Chondrocyte (in vitro differentiated cells): ENCODE data around the gene ADI1. TPM values are rescaled to one million over a fixed set of nuclear protein-coding genes. Genes with fewer than 3 reads are reported as not detected.
"Not testable (repeated sequence)": the region's sequence is repeated elsewhere in the genome, so short reads cannot be mapped to it uniquely, and the experiment has no call there.

ENCODE experiments used
- DNase-seq: peaks from one replicate; pipeline ENCODE4 v3.0.0; 2021; ENCODE audit warnings: mixed read lengths, low spot score
- H3K27ac Mint-ChIP-seq: one replicate; pipeline ENCODE4 v1.8.0; 2021; ENCODE audit warnings: mild to moderate bottlenecking, moderate library complexity, mixed read lengths; ENCODE audit not compliant: unreplicated experiment
- H3K27me3 Mint-ChIP-seq: 2 replicates; pipeline ENCODE4 v1.8.0; 2021; ENCODE audit warnings: low read depth, mixed read lengths
- H3K36me3 Mint-ChIP-seq: 2 replicates; pipeline ENCODE4 v1.8.0; 2021; ENCODE audit warnings: low read depth, mixed read lengths
- H3K4me1 Mint-ChIP-seq: 2 replicates; pipeline ENCODE4 v1.8.0; 2021; ENCODE audit warnings: low read depth, mild to moderate bottlenecking, mixed read lengths
- H3K4me3 Mint-ChIP-seq: one replicate; pipeline ENCODE4 v1.8.0; 2021; ENCODE audit warnings: mild to moderate bottlenecking, moderate library complexity, mixed read lengths; ENCODE audit not compliant: unreplicated experiment
- H3K9me3 Mint-ChIP-seq: 2 replicates; pipeline ENCODE4 v1.8.0; 2021; ENCODE audit warnings: low read depth, mixed read lengths
- total RNA-seq: library from RNA; stranded (reverse); gene quantifications from 3 replicates; pipeline ENCODE4 v1.2.1, GENCODE V29; 2021
- TF ChIP-seq, protein P1 (sequence below): fragments of 200-600 bp; sonication (generic); IDR thresholded peaks from 2 replicates; pipeline ENCODE4 v1.5.0; 2021; ENCODE audit warnings: antibody characterized with exemption, mild to moderate bottlenecking, moderate library complexity

ADI1 gene
- total RNA-seq, 1 donor from 2014 or later, result 41.8 TPM

DNA sequence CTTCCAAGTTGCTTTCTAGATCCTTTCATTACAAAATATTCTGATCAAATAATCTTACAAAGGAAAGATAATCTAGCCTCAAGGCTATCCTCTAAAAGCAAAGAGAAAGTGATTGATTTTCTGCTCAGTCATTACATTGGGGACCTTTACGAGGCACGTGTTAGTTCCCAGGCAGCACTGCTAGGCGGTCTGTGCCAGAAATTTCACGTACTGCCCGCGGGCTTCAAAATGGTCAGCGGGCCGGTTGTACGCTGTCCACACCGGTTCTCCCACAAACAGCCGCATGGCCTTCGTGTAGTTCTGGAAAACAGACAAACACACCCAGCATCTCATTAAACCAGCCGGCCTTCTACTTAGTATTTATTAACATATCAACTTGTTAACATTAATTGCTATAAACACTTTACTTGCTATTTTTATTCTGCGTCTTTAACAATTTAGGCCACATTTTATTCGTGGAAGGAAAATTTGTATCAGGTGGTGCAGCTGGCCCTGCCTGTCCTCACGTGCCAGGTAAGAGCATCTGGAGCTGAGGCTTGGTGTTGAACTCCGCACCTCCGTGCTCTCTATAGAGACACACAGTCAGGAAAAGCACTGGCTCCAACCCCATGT is 20.4 kb downstream of the ADI1 start:
- no peak overlapping the region for H3K27ac Mint-ChIP-seq
- no peak overlapping the region for H3K4me3 Mint-ChIP-seq
- DNase-seq, result no peak
- H3K9me3 Mint-ChIP-seq, result no peaks in the 10 kb centered on the region
- H3K36me3 Mint-ChIP-seq, result peaks cover 35% of the 10 kb centered on the region
- peaks cover 3% of the 10 kb centered on the region for H3K4me1 Mint-ChIP-seq
- no peaks in the 10 kb centered on the region for H3K27me3 Mint-ChIP-seq
- TF ChIP-seq, protein P1, sequence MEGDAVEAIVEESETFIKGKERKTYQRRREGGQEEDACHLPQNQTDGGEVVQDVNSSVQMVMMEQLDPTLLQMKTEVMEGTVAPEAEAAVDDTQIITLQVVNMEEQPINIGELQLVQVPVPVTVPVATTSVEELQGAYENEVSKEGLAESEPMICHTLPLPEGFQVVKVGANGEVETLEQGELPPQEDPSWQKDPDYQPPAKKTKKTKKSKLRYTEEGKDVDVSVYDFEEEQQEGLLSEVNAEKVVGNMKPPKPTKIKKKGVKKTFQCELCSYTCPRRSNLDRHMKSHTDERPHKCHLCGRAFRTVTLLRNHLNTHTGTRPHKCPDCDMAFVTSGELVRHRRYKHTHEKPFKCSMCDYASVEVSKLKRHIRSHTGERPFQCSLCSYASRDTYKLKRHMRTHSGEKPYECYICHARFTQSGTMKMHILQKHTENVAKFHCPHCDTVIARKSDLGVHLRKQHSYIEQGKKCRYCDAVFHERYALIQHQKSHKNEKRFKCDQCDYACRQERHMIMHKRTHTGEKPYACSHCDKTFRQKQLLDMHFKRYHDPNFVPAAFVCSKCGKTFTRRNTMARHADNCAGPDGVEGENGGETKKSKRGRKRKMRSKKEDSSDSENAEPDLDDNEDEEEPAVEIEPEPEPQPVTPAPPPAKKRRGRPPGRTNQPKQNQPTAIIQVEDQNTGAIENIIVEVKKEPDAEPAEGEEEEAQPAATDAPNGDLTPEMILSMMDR, result no peak

DNA sequence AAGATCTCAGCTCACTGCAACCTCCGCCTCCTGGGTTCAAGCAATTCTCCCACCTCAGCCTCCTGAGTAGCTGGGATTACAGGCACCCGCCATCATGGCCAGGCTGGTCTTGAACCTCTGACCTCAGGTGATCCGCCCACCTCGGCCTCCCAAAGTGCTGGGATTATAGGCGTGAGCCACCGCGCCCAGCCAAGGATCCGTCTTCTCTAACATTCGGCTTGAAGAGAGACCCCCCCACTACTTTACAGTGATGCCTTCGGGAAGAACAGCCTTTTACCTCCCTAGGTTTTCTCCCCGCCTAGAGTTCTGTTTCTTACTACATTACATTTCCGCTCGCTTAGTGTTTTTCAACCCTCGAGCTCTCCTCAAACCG is 22.6 kb downstream of the ADI1 start:
- not testable (repeated sequence) for H3K27ac Mint-ChIP-seq, H3K4me3 Mint-ChIP-seq, H3K27me3 Mint-ChIP-seq, H3K9me3 Mint-ChIP-seq
- peak; percentile 39 for DNase-seq
- Mint-ChIP-seq H3K4me1 (peaks cover 18% of the 10 kb centered on the region), H3K36me3 (peaks cover 33% of the 10 kb centered on the region)

DNA sequence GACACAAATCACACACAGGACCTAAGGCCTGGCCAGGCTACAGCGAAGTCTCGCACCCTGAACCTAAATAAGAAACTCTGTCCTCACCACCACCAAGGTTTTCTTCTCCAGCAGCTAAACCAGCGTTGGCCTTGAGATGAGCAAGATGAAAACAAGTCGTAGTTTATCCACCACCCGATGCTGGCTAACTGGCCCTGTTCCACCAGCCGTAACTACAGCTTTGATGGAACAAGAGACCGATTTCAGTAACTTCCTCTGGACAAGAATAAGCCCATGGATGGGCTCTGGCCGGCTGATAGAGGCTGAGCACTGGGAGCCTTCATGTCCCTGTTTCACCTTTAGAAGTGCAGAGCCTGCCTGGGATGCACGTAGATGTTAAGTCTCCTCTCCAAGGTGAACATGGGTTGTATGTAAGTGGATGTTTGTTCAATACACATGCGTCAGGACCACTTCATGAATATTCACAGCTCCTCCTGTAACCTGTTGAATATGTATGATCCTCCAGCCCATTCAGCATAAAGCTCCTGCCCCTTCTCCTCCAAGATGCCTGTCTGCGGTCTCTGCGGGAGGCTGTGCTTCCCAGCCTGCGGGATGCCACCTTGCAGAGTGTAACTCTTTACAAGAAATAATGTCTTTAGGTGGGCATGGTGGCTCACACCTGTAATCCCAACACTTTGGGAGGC is 24.2 kb downstream of the ADI1 start:
- H3K4me1 Mint-ChIP-seq, result peaks cover 21% of the 10 kb centered on the region
- H3K36me3 Mint-ChIP-seq, result peaks cover 29% of the 10 kb centered on the region
- DNase-seq, result no peak
- H3K4me3 Mint-ChIP-seq, result no peak overlapping the region
- H3K9me3 Mint-ChIP-seq, result no peaks in the 10 kb centered on the region
- TF ChIP-seq, protein P1, result no peak
- no peak overlapping the region for H3K27ac Mint-ChIP-seq
- no peaks in the 10 kb centered on the region for H3K27me3 Mint-ChIP-seq

DNA sequence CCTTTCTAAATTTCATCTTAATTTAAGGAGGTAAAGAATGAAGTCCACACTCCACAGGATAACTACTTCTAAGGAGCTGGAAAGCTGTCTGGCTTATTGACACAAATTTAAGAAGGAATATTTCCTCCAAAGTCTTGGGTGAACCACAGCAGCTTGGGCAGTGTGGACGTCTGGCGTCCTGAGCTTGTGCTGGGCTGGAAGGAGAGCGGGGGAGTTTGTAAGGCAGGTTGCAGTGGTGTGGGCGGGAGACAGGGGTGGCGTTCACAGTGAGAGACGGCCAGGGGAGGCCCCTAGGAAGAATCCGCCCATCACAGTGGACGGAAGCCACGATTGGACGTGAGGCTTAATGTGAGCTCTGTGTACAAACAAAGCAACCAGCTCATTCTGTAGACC is 25.7 kb downstream of the ADI1 start:
- H3K36me3 Mint-ChIP-seq, result peaks cover 20% of the 10 kb centered on the region
- no peak for DNase-seq
- peaks cover 21% of the 10 kb centered on the region for H3K4me1 Mint-ChIP-seq
- no peaks in the 10 kb centered on the region for H3K27me3 Mint-ChIP-seq
- no peaks in the 10 kb centered on the region for H3K9me3 Mint-ChIP-seq
- TF ChIP-seq, protein P1, result no peak
- H3K27ac Mint-ChIP-seq, result peak overlapping the region; percentile 76
- no peak overlapping the region for H3K4me3 Mint-ChIP-seq

DNA sequence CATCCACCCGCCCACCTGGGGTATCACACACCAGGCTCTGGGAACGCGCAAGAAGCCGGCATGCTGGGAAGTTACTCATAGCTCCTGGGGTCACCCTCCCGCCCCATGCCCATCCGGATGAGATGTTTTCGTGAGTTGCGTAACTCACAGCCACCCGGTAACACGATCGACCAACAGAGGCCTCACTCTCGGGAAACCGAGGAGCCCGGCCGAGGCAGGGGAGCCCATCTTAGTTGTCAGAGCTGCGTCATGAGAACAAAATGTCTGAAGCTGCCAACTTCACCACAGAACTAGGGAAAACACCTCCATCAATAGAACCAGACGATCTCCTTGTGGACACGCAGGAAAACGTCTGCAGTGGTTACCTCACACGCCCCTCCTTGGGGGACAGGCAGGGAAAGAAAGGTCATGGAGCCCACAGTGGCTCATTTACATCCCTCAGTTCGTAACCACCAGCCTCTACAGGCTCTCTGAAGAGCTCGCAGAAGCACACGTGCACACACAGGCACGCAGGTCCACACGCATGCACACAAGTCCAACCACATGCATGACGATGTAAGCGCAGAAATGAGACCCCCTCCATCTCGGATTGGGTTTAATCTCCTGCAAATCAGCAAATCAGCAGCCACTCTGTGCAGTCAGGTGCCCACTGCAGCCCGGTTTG is 26.2 kb downstream of the ADI1 start:
- Mint-ChIP-seq H3K27ac (peak overlapping the region; percentile 85), H3K4me3 (peak overlapping the region; percentile 42), H3K4me1 (peaks cover 21% of the 10 kb centered on the region), H3K9me3 (no peaks in the 10 kb centered on the region), H3K27me3 (no peaks in the 10 kb centered on the region), H3K36me3 (peaks cover 17% of the 10 kb centered on the region)
- peak; percentile 86 for DNase-seq
- TF ChIP-seq, protein P1, result no peak

DNA sequence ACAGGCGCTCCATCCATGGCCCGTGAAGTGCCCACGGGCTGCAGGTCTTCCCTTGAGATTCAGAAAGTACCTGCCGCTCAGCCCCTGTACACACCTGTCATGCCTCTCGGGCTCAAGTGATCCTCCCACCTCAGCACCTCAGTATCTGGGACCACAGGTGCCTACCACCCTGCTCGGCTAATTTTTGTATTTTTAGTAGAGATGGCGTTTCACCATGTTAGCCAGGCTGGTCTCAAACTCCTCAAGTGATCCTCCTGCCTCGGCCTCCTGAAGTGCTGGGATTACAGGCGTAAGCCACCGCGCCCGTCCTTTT is 26.9 kb downstream of the ADI1 start:
- H3K4me1 Mint-ChIP-seq, result peaks cover 21% of the 10 kb centered on the region
- DNase-seq, H3K4me3 Mint-ChIP-seq, H3K27me3 Mint-ChIP-seq, H3K9me3 Mint-ChIP-seq: not testable (repeated sequence)
- H3K36me3 Mint-ChIP-seq, result peaks cover 14% of the 10 kb centered on the region
- H3K27ac Mint-ChIP-seq, result peak overlapping the region; percentile 85
